GM13976 (cell line): Measurements from ENCODE around the gene PPARA.

ENCODE experiments used
- DNase-seq: peaks from one replicate; pipeline ENCODE4 v3.0.0; 2012; ENCODE audit warnings: low spot score
- CTCF ChIP-seq: IDR thresholded peaks from 2 replicates; pipeline ENCODE4 v1.5.1; 2012; ENCODE audit warnings: borderline replicate concordance, mild to moderate bottlenecking; ENCODE audit not compliant: insufficient read depth; ENCODE audit errors: extremely low read depth, missing control alignments, control extremely low read depth
- in situ Hi-C: fragments of 300-500 bp; cut with MboI; formaldehyde crosslinking; loops from one replicate; pipeline ENCODE4 v1.12.0; 2022; ENCODE audit warnings: low sequenced_read_pairs, mixed read lengths, inconsistent platforms; ENCODE audit not compliant: unreplicated experiment

Gene PPARA

GRCh38 chr22:46290843-46291785, 140.8 kb downstream of the PPARA start:
- in situ Hi-C loops: no loop called here
- TF ChIP-seq CTCF: no peak
- no peak for DNase-seq

DNA sequence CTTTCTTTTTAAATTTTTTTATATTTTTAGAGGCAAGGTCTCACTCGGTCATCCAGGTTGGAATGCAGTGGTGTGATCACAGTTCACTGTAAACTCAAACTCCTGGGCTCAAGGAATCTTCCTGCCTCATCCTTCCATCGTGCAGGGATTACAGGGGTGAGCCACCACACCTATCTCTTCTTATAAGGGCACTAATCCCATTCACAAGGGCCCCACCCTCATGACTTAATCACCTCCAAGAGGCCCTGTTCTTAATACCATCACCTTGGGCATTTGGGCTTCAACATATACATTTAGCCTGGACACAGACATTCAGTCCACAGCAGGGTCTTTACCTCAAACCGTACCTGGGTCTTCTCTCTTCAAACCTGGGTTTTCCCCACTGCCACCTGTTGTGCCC, 141.8 kb downstream of the PPARA start:
- DNase-seq: no peak
- TF ChIP-seq CTCF: no peak
- in situ Hi-C loops: no loop called here

GRCh38 chr22:46292732-46293131, 142.4 kb downstream of the PPARA start:
- no peak for TF ChIP-seq CTCF
- DNase-seq: no peak
- in situ Hi-C loops: no loop called here
